ENCODE measurements around the gene B9D1. TPM values are rescaled to one million over a fixed set of nuclear protein-coding genes. Genes with fewer than 3 reads are reported as not detected.
A peak's percentile ranks its signal among the peaks of the same experiment; 100 is the strongest.

Gene B9D1
- total RNA-seq, 4 donors from 2014 or later, result 3.8 to 105 (median 25.6) TPM

- Histone ChIP-seq H3K27me3 (no peaks in the 10 kb centered on the region), H3K4me1 (peaks cover 5 to 6% of the 10 kb centered on the region in 2 donors), H3K36me3 (no peaks in the 10 kb centered on the region), H3K9me3 (no peaks in the 10 kb centered on the region), H3K27ac (no peak overlapping the region), H3K4me3 (no peak overlapping the region)
- intact Hi-C loops (cut with DNase I; ENCODE audit: low total_unique reads), result no loop called here
- no peak for TF ChIP-seq POLR2A (IDR thresholded peaks at IDR 0.05)
- TF ChIP-seq CTCF (IDR thresholded peaks at IDR 0.05), result no peak
- no peak for DNase-seq
These were observed 56.1 kb downstream of the B9D1 start for GRCh38 chr17:19306160-19307111.

- Histone ChIP-seq H3K27me3 (no peaks in the 10 kb centered on the region), H3K9me3 (no peaks in the 10 kb centered on the region), H3K4me1 (peaks cover 5 to 6% of the 10 kb centered on the region in 2 donors), H3K27ac (no peak overlapping the region), H3K36me3 (no peaks in the 10 kb centered on the region), H3K4me3 (no peak overlapping the region)
- no peak for TF ChIP-seq POLR2A (IDR thresholded peaks at IDR 0.05)
- TF ChIP-seq CTCF (IDR thresholded peaks at IDR 0.05), result no peak
- no peak for DNase-seq
- intact Hi-C loops (cut with DNase I; ENCODE audit: low total_unique reads), result no loop called here
These were observed 56.8 kb downstream of the B9D1 start for GRCh38 chr17:19305761-19306159.

GRCh38 chr17:19305256-19305655 is 57.3 kb downstream of the B9D1 start:
- Histone ChIP-seq H3K36me3 (no peaks in the 10 kb centered on the region), H3K27ac (no peak overlapping the region), H3K27me3 (no peaks in the 10 kb centered on the region), H3K4me1 (peaks cover 5 to 6% of the 10 kb centered on the region in 2 donors), H3K9me3 (no peaks in the 10 kb centered on the region), H3K4me3 (no peak overlapping the region)
- TF ChIP-seq POLR2A (IDR thresholded peaks at IDR 0.05) (no peak), CTCF (IDR thresholded peaks at IDR 0.05) (no peak)
- no peak for DNase-seq
- intact Hi-C loops (cut with DNase I; ENCODE audit: low total_unique reads), result no loop called here

GRCh38 chr17:19304751-19305150 is 57.8 kb downstream of the B9D1 start:
- Histone ChIP-seq H3K4me3 (no peak overlapping the region), H3K9me3 (no peaks in the 10 kb centered on the region), H3K4me1 (peaks cover 5 to 6% of the 10 kb centered on the region in 2 donors), H3K27ac (peak overlapping the region; percentile 23 to 36), H3K27me3 (no peaks in the 10 kb centered on the region), H3K36me3 (no peaks in the 10 kb centered on the region)
- intact Hi-C loops (cut with DNase I; ENCODE audit: low total_unique reads), result no loop called here
- DNase-seq, result no peak
- TF ChIP-seq POLR2A (IDR thresholded peaks at IDR 0.05) (no peak), CTCF (IDR thresholded peaks at IDR 0.05) (no peak)

- Histone ChIP-seq H3K4me3 (no peak overlapping the region), H3K9me3 (no peaks in the 10 kb centered on the region), H3K27me3 (no peaks in the 10 kb centered on the region), H3K27ac (peak overlapping the region; percentile 23 to 36), H3K4me1 (peaks cover 5 to 6% of the 10 kb centered on the region in 2 donors), H3K36me3 (no peaks in the 10 kb centered on the region)
- peak in 1 of 2 donors; percentile 44 for DNase-seq
- TF ChIP-seq CTCF (IDR thresholded peaks at IDR 0.05), result no peak
- TF ChIP-seq POLR2A (IDR thresholded peaks at IDR 0.05), result no peak
- intact Hi-C loops (cut with DNase I; ENCODE audit: low total_unique reads), result no loop called here
These were observed 58.3 kb downstream of the B9D1 start for GRCh38 chr17:19304209-19304608.

Data from uterus (tissue), 4 donors.